Globus pallidus (tissue), 1 donor: ENCODE data around the gene SGTA.
"Not testable (repeated sequence)": the region's sequence is repeated elsewhere in the genome, so short reads cannot be mapped to it uniquely, and the experiment has no call there.

Source experiments
- DNase-seq: peaks from one replicate; pipeline ENCODE4 v3.0.0-alpha.2; 2015; ENCODE audit warnings: low spot score

The SGTA gene

DNA sequence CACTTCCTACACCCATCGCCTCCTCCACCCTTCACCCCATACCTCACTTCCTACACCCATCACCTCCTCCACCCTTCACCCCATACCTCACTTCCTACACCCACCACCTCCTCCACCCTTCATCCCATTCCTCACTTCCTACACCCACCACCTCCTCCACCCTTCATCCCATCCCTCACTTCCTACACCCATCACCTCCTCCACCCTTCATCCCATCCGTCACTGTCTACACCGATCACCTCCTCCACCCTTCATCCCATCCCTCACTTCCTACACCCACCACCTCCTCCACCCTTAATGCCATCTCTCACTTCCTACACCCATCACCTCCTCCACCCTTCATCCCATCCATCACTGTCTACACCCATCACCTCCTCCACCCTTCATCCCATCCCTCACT, 69.9 kb downstream of the SGTA start:
- DNase-seq, result not testable (repeated sequence)

GRCh38 chr19:2711875-2712205, 71.2 kb downstream of the SGTA start:
- DNase-seq, result no peak

DNA sequence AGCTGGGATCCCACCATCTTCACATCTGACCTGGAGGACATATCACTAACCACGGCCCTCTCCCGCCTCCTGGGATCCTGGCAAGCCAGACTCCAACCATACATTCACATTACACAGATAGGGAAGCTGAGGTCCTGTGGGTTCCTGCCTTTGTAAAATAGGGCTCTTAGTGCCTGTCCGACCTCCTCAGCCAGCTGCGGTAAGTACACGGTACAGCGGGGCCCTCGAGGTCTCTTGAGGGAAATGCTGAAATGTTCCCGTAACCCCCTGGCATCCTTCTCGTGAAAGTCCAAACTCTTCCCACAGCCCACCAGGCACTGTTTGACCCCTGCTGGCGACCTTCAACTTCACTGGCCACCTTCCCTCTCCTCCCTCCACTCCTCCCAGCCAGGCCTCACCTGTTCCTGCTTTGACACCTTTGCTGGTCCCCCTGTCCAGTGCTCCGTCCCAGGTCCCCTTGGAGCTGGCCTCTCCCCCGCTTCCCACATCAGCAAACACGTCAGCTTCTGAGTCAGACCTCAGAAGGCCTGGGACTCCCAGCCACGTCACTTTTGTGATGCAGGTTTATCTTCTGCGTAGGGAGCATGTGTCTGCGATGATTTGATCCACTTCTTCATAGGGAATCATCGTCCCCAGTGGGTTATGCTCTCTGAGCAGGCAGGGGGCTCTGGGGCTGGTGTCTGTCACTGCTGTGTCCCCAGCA, 71.8 kb downstream of the SGTA start:
- DNase-seq, result no peak

DNA sequence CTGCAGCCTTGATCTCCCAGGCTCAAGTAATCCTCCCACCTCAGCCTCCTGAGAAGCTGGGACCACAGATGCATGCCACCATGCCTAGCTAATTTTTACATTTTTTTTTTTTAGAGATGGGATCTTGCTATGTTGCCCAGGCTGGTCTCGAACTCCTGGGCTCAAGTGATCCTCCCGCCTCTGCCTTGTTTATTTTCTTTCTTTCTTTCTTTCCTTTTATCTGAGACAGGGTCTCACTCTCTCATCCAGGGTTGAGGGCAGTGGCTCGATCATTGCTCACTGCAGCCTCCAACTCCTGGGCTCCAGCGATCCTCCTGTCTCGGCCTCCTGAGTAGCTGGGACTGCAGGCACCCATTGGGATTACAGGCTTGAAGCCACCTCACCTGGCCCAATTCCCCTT, 76.8 kb downstream of the SGTA start:
- no peak for DNase-seq
